GM18951 (cell line): ENCODE results near the gene PCDHGA1.
"Not testable (repeated sequence)": the region's sequence is repeated elsewhere in the genome, so short reads cannot be mapped to it uniquely, and the experiment has no call there.

Source experiments
- POLR2A ChIP-seq: IDR thresholded peaks from 4 replicates; pipeline ENCODE4 v1.6.1; 2011; ENCODE audit warnings: mild to moderate bottlenecking; ENCODE audit not compliant: insufficient read length, insufficient read depth; ENCODE audit errors: extremely low read depth
- in situ Hi-C: fragments of 300-500 bp; cut with MboI; formaldehyde crosslinking; loops from one replicate; pipeline ENCODE4 v1.12.0; 2022; ENCODE audit warnings: low sequenced_read_pairs, mixed read lengths, inconsistent platforms; ENCODE audit not compliant: unreplicated experiment

The PCDHGA1 gene

GRCh38 chr5:141356950-141357349 is 26.6 kb downstream of the PCDHGA1 start:
- TF ChIP-seq POLR2A = no peak
- in situ Hi-C loops = no loop called here

- in situ Hi-C loops = no loop called here
- no peak for TF ChIP-seq POLR2A
Measured at GRCh38 chr5:141359790-141360426, 29.6 kb downstream of the PCDHGA1 start, which contains the start of gene PCDHGB2. PCDHGB2 (plus strand) TSS chr5:141359994; CDS start chr5:141360136, 142 bp downstream.

GRCh38 chr5:141360685-141361084 is 30.4 kb downstream of the PCDHGA1 start:
- no peak for TF ChIP-seq POLR2A
- in situ Hi-C loops = no loop called here

- no peak for TF ChIP-seq POLR2A
- in situ Hi-C loops = no loop called here
Measured at GRCh38 chr5:141362719-141363118, 32.4 kb downstream of the PCDHGA1 start.

GRCh38 chr5:141363952-141364660 is 33.8 kb downstream of the PCDHGA1 start, which contains the start of gene PCDHGA5:
PCDHGA5 (plus strand) TSS chr5:141364162; CDS start chr5:141364331, 169 bp downstream.
- no peak for TF ChIP-seq POLR2A

GRCh38 chr5:141366016-141366896 is 35.9 kb downstream of the PCDHGA1 start:
- in situ Hi-C loops = no loop called here
- no peak for TF ChIP-seq POLR2A

More at GRCh38 chr5:141363952-141364660, 33.8 kb downstream of the PCDHGA1 start, which contains the start of gene PCDHGA5:
- in situ Hi-C loops = no loop called here

GRCh38 chr5:141369994-141370848 is 39.9 kb downstream of the PCDHGA1 start, which contains the start of gene PCDHGB3:
PCDHGB3 (plus strand) TSS chr5:141370242; CDS start chr5:141370395, 153 bp downstream.
- in situ Hi-C loops = no loop called here
- TF ChIP-seq POLR2A = no peak

GRCh38 chr5:141371572-141372475 is 41.5 kb downstream of the PCDHGA1 start:
- no peak for TF ChIP-seq POLR2A
- in situ Hi-C loops = no loop called here

- no peak for TF ChIP-seq POLR2A
- in situ Hi-C loops = no loop called here
Measured at GRCh38 chr5:141373673-141374317, 43.5 kb downstream of the PCDHGA1 start, which contains the start of gene PCDHGA6. PCDHGA6 (plus strand) TSS chr5:141373891; CDS start chr5:141374084, 193 bp downstream.

GRCh38 chr5:141374627-141375026 is 44.3 kb downstream of the PCDHGA1 start:
- in situ Hi-C loops = no loop called here
- TF ChIP-seq POLR2A = no peak

GRCh38 chr5:141375444-141376155 is 45.3 kb downstream of the PCDHGA1 start:
- in situ Hi-C loops = not testable (repeated sequence)
